Esophagus (tissue), 2 donors: ENCODE measurements around the gene SPATA12. TPM values are rescaled to one million over a fixed set of nuclear protein-coding genes. Genes with fewer than 3 reads are reported as not detected.

Experiments
- H3K27ac ChIP-seq, 2 donors: one replicate each; pipeline ENCODE4 v1.5.1; 2013; ENCODE audit warnings: low read depth in 2 of 2, mild to moderate bottlenecking in 2 of 2, inconsistent platforms in 1 of 2, low read length in 1 of 2, moderate library complexity in 1 of 2
- H3K27me3 ChIP-seq, 2 donors: one replicate each; pipeline ENCODE4 v1.6.1; 2013; ENCODE audit warnings: low read length in 2 of 2, control low read depth in 1 of 2, mild to moderate bottlenecking in 1 of 2; ENCODE audit not compliant: insufficient read depth in 2 of 2, control insufficient read depth in 1 of 2
- H3K36me3 ChIP-seq, 2 donors: one replicate each; pipeline ENCODE4 v1.6.1; 2013; ENCODE audit warnings: low read length in 1 of 2; ENCODE audit not compliant: control insufficient read depth in 2 of 2, insufficient read depth in 2 of 2
- H3K4me1 ChIP-seq, 2 donors: one replicate each; pipeline ENCODE4 v1.6.1; 2013; ENCODE audit warnings: low read length in 1 of 2; ENCODE audit not compliant: control insufficient read depth in 2 of 2, insufficient read depth in 2 of 2
- H3K4me3 ChIP-seq, 2 donors: one replicate each; pipeline ENCODE4 v1.5.1; 2013; ENCODE audit warnings: low read length in 2 of 2, mild to moderate bottlenecking in 2 of 2, low read depth in 1 of 2, moderate library complexity in 1 of 2
- H3K9me3 ChIP-seq, 2 donors: one replicate each; pipeline ENCODE4 v1.6.1; 2013; ENCODE audit warnings: mild to moderate bottlenecking in 2 of 2, low read depth in 1 of 2, low read length in 1 of 2, moderate library complexity in 1 of 2; ENCODE audit not compliant: control insufficient read depth in 2 of 2, insufficient read depth in 1 of 2
- WGBS, 2 donors: extraction: QIAGEN DNeasy Blood & Tissue Kit; methylation state at CpG; one replicate each; pipeline ENCODE4 v1.1.7; 2013; 5-methylcytosine and 5-hydroxymethylcytosine counted together
- polyA plus RNA-seq, 2 donors: library from polyadenylated mRNA; stranded (reverse); fragments of 200-250 nt; gene quantifications; one replicate each; pipeline ENCODE4 v1.2.3, GENCODE V29; 2013
- donor health status: healthy with polysubstance abuse.
- donor health status: Bipolar disorder and iron deficiency.

The SPATA12 gene
- polyA plus RNA-seq, 2 donors: 0.02 to 0.05 TPM

GRCh38 chr3:57098418-57099310 is 38.2 kb downstream of the SPATA12 start:
- H3K4me1 ChIP-seq: no peaks in the 10 kb centered on the region
- WGBS, 2 donors: 66 to 78% methylated on average over 6 of the region's 6 CpGs
- H3K27ac ChIP-seq: no peak overlapping the region

GRCh38 chr3:57100046-57100695 is 39.7 kb downstream of the SPATA12 start:
- Histone ChIP-seq H3K27ac (no peak overlapping the region), H3K36me3 (no peaks in the 10 kb centered on the region), H3K4me1 (no peaks in the 10 kb centered on the region), H3K9me3 (no peaks in the 10 kb centered on the region), H3K4me3 (no peak overlapping the region), H3K27me3 (no peaks in the 10 kb centered on the region)
- WGBS, 2 donors: 15% methylated on average over 7 of the region's 7 CpGs

More at GRCh38 chr3:57098418-57099310, 38.2 kb downstream of the SPATA12 start:
- Histone ChIP-seq H3K36me3 (no peaks in the 10 kb centered on the region), H3K27me3 (no peaks in the 10 kb centered on the region), H3K9me3 (no peaks in the 10 kb centered on the region), H3K4me3 (no peak overlapping the region)

GRCh38 chr3:57105585-57105984 is 45.1 kb downstream of the SPATA12 start:
- WGBS, 2 donors: 96 to 97% methylated on average over 9 of the region's 9 CpGs
- Histone ChIP-seq H3K27ac (no peak overlapping the region), H3K36me3 (no peaks in the 10 kb centered on the region), H3K27me3 (no peaks in the 10 kb centered on the region), H3K4me1 (no peaks in the 10 kb centered on the region), H3K9me3 (no peaks in the 10 kb centered on the region), H3K4me3 (no peak overlapping the region)

GRCh38 chr3:57108684-57109083 is 48.2 kb downstream of the SPATA12 start:
- Histone ChIP-seq H3K9me3 (no peaks in the 10 kb centered on the region), H3K4me3 (no peak overlapping the region), H3K4me1 (no peaks in the 10 kb centered on the region), H3K27ac (no peak overlapping the region), H3K27me3 (no peaks in the 10 kb centered on the region), H3K36me3 (no peaks in the 10 kb centered on the region)
- WGBS, 2 donors: 94% methylated on average over 8 of the region's 8 CpGs

- Histone ChIP-seq H3K27me3 (no peaks in the 10 kb centered on the region), H3K27ac (no peak overlapping the region), H3K4me3 (no peak overlapping the region), H3K9me3 (no peaks in the 10 kb centered on the region), H3K4me1 (no peaks in the 10 kb centered on the region), H3K36me3 (peaks cover 0 to 3% of the 10 kb centered on the region in 2 donors)
- WGBS, 2 donors: 75 to 76% methylated on average over 15 of the region's 15 CpGs
Measured at GRCh38 chr3:57109437-57110199, 49.2 kb downstream of the SPATA12 start.

GRCh38 chr3:57110214-57110613 is 49.8 kb downstream of the SPATA12 start:
- H3K27ac ChIP-seq: no peak overlapping the region
- no peaks in the 10 kb centered on the region for H3K27me3 ChIP-seq
- 48 to 49% methylated on average over 4 of the region's 4 CpGs for WGBS, 2 donors

GRCh38 chr3:57110798-57111197 is 50.3 kb downstream of the SPATA12 start:
- Histone ChIP-seq H3K4me1 (no peaks in the 10 kb centered on the region), H3K4me3 (no peak overlapping the region), H3K27ac (no peak overlapping the region), H3K36me3 (peaks cover 0 to 3% of the 10 kb centered on the region in 2 donors), H3K9me3 (no peaks in the 10 kb centered on the region), H3K27me3 (no peaks in the 10 kb centered on the region)
- 70 to 75% methylated on average over 14 of the region's 14 CpGs for whole genome bisulfite sequencing, 2 donors

More at GRCh38 chr3:57110214-57110613, 49.8 kb downstream of the SPATA12 start:
- Histone ChIP-seq H3K4me3 (no peak overlapping the region), H3K9me3 (no peaks in the 10 kb centered on the region), H3K36me3 (peaks cover 0 to 3% of the 10 kb centered on the region in 2 donors), H3K4me1 (no peaks in the 10 kb centered on the region)

GRCh38 chr3:57112206-57112605 is 51.7 kb downstream of the SPATA12 start:
- WGBS, 2 donors: 62 to 72% methylated on average over 5 of the region's 5 CpGs

GRCh38 chr3:57116501-57116900 is 56.0 kb downstream of the SPATA12 start:
- no peak overlapping the region for H3K27ac ChIP-seq
- no peaks in the 10 kb centered on the region for H3K27me3 ChIP-seq
- WGBS, 2 donors: 90 to 97% methylated on average over 3 of the region's 3 CpGs
- H3K36me3 ChIP-seq: peaks cover 0 to 3% of the 10 kb centered on the region in 2 donors
- no peaks in the 10 kb centered on the region for H3K9me3 ChIP-seq
- no peaks in the 10 kb centered on the region for H3K4me1 ChIP-seq
- no peak overlapping the region for H3K4me3 ChIP-seq

More at GRCh38 chr3:57112206-57112605, 51.7 kb downstream of the SPATA12 start:
- Histone ChIP-seq H3K4me3 (no peak overlapping the region), H3K4me1 (no peaks in the 10 kb centered on the region), H3K36me3 (peaks cover 0 to 3% of the 10 kb centered on the region in 2 donors), H3K9me3 (no peaks in the 10 kb centered on the region), H3K27me3 (no peaks in the 10 kb centered on the region), H3K27ac (no peak overlapping the region)
